ENCODE measurements around the gene KIF2B.

GRCh38 chr17:53796642-53797041 is 26.1 kb upstream of the KIF2B start:
- TF ChIP-seq CTCF (IDR thresholded peaks at IDR 0.05) = no peak
- TF ChIP-seq POLR2A (IDR thresholded peaks at IDR 0.05) = no peak
- TF ChIP-seq POLR2AphosphoS5 (IDR thresholded peaks at IDR 0.05) = no peak

Data from transverse colon (tissue), 4 donors.